Caco-2 (cell line): ENCODE results near the gene SEMA6B. TPM values are rescaled to one million over a fixed set of nuclear protein-coding genes. Genes with fewer than 3 reads are reported as not detected.

Source experiments
- BruUV-seq: library from RNA; stranded (reverse); fragments of 400-500 nt; replicated peaks from 2 replicates; lab custom pipeline; 2021; lab: Mats Ljungman, UMichigan
- CTCF ChIA-PET: fragments of 300-600 bp; sonication (Branson Sonifier 250); formaldehyde crosslinking; loops from one replicate; lab custom pipeline; 2022; ENCODE audit warnings: antibody characterized with exemption; lab: Charles Lee
- POLR2A ChIA-PET: fragments of 300-600 bp; sonication (Branson Sonifier 250); formaldehyde crosslinking; loops from one replicate; lab custom pipeline; 2022; ENCODE audit warnings: antibody characterized with exemption; lab: Charles Lee
- DNase-seq, 2 experiments: peaks; one replicate each; pipeline versions ENCODE4 v3.0.0 to v3.0.0-alpha.2; 2020 to 2022
- H3K27me3 ChIP-seq: replicated peaks from 2 replicates; pipeline ENCODE4 v1.6.0; 2011; ENCODE audit warnings: low read length; ENCODE audit not compliant: control insufficient read depth, insufficient read depth
- H3K36me3 ChIP-seq: 2 replicates; pipeline ENCODE4 v1.5.1; 2011; ENCODE audit warnings: low read length; ENCODE audit not compliant: control insufficient read depth, insufficient read depth
- H3K4me1 ChIP-seq: fragments of 250-450 bp; sonication (Bioruptor Pico); 2 replicates; pipeline ENCODE4 v1.5.1; 2020; ENCODE audit warnings: mild to moderate bottlenecking
- H3K4me3 ChIP-seq: 2 replicates; pipeline ENCODE4 v1.5.1; 2011; ENCODE audit warnings: low read depth, mild to moderate bottlenecking, control low read depth, low read length
- H3K9me3 ChIP-seq: fragments of 250-450 bp; sonication (Bioruptor Pico); 2 replicates; pipeline ENCODE4 v1.5.1; 2020; ENCODE audit warnings: mild to moderate bottlenecking, moderate library complexity
- H3K27ac Mint-ChIP-seq: one replicate; pipeline ENCODE4 v1.8.0; 2022; ENCODE audit warnings: mixed read lengths; ENCODE audit not compliant: unreplicated experiment
- H3K27me3 Mint-ChIP-seq: one replicate; pipeline ENCODE4 v1.8.0; 2022; ENCODE audit warnings: mixed read lengths; ENCODE audit not compliant: insufficient read depth, unreplicated experiment
- H3K36me3 Mint-ChIP-seq: one replicate; pipeline ENCODE4 v1.8.0; 2022; ENCODE audit warnings: mild to moderate bottlenecking, mixed read lengths; ENCODE audit not compliant: insufficient read depth, unreplicated experiment
- H3K4me1 Mint-ChIP-seq: one replicate; pipeline ENCODE4 v1.8.0; 2022; ENCODE audit warnings: low read depth, mixed read lengths; ENCODE audit not compliant: unreplicated experiment
- H3K4me3 Mint-ChIP-seq: one replicate; pipeline ENCODE4 v1.8.0; 2022; ENCODE audit warnings: mild to moderate bottlenecking, moderate library complexity, mixed read lengths; ENCODE audit not compliant: unreplicated experiment
- H3K9me3 Mint-ChIP-seq: one replicate; pipeline ENCODE4 v1.8.0; 2022; ENCODE audit warnings: mixed read lengths; ENCODE audit not compliant: unreplicated experiment
- CTCF ChIP-seq, 2 experiments: fragments of 200-600 bp in 1 of 2; IDR thresholded peaks; 1 replicate in 1 of 2; 2 replicates in 1 of 2; pipeline versions ENCODE4 v1.5.1 to v1.8.0; 2011 to 2022; ENCODE audit warnings: antibody characterized with exemption in 1 of 2, control low read depth in 1 of 2, inconsistent platforms in 1 of 2, low read depth in 1 of 2, low read length in 1 of 2, mild to moderate bottlenecking in 1 of 2, moderate library complexity in 1 of 2; ENCODE audit not compliant: insufficient read depth in 1 of 2, severe bottlenecking in 1 of 2, unreplicated experiment in 1 of 2
- intact Hi-C: fragments of 100-400 bp; cut with micrococcal nuclease; formaldehyde crosslinking; loops from one replicate; pipeline ENCODE4 v1.10.0; 2022; ENCODE audit not compliant: unreplicated experiment
- total RNA-seq: library from RNA; stranded (reverse); gene quantifications from 2 replicates; pipeline ENCODE4 v1.2.3, GENCODE V29; 2022

SEMA6B gene
- total RNA-seq, 1 experiment from 2014 or later = 0.39 TPM

DNA sequence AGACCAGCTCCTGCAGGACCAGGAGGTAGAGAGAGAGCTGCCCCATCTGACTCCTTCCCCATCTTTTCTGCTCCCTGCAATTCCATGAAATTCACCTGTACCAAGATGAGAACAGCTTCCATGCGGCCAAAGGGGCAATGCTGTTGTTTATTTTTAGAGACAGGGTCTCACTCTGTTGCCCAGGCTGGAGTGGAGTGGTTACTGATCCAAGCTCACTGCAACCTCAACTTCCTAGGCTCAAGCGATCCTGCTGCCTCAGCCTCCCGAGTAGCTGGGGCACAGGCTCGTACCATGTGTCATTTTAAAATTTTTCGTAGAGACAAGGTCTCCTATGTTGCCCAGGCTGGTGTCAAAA lies 37.6 kb downstream of the SEMA6B start:
- H3K9me3 Mint-ChIP-seq = no peaks in the 10 kb centered on the region
- DNase-seq = no peak
- Histone ChIP-seq H3K4me3 (no peak overlapping the region), H3K27me3 (no peaks in the 10 kb centered on the region), H3K4me1 (peaks cover 16% of the 10 kb centered on the region), H3K36me3 (no peaks in the 10 kb centered on the region), H3K9me3 (no peaks in the 10 kb centered on the region)
- no peaks in the 10 kb centered on the region for H3K36me3 Mint-ChIP-seq
- no peaks in the 10 kb centered on the region for H3K27me3 Mint-ChIP-seq
- ChIA-PET POLR2A (interaction anchor here (0.8 kb wide), 1 partner anchor 51 kb away, joined by 4 read pairs; no protein-coding TSS in a partner anchor), CTCF (no interaction called here)
- no peak overlapping the region for H3K27ac Mint-ChIP-seq
- H3K4me1 Mint-ChIP-seq = peaks cover 14% of the 10 kb centered on the region
- intact Hi-C loops = no loop called here
- TF ChIP-seq CTCF (IDR thresholded peaks at IDR 0.05; ENCODE audit: insufficient read depth in 1 of 2, low read depth in 1 of 2, low read length in 1 of 2, severe bottlenecking in 1 of 2, unreplicated experiment in 1 of 2) = no peak
- no peak overlapping the region for H3K4me3 Mint-ChIP-seq
- no TSS peak for BruUV-seq

GRCh38 chr19:4521170-4521887 lies 38.2 kb downstream of the SEMA6B start:
- H3K4me3 Mint-ChIP-seq = peak overlapping the region; percentile 15
- POLR2A ChIA-PET = interaction anchor here (0.8 kb wide), 1 partner anchor 50 kb away, joined by 4 read pairs; no protein-coding TSS in a partner anchor
- CTCF ChIA-PET = no interaction called here
- no peak overlapping the region for H3K4me3 ChIP-seq
- H3K27me3 ChIP-seq = no peaks in the 10 kb centered on the region
- H3K27ac Mint-ChIP-seq = no peak overlapping the region
- TF ChIP-seq CTCF (IDR thresholded peaks at IDR 0.05; ENCODE audit: insufficient read depth in 1 of 2, low read depth in 1 of 2, low read length in 1 of 2, severe bottlenecking in 1 of 2, unreplicated experiment in 1 of 2) = no peak
- DNase-seq = peak; percentile 34 to 73
- intact Hi-C loops = no loop called here
- H3K4me1 ChIP-seq = peaks cover 16% of the 10 kb centered on the region
- peaks cover 14% of the 10 kb centered on the region for H3K4me1 Mint-ChIP-seq
- no peaks in the 10 kb centered on the region for H3K9me3 ChIP-seq
- H3K36me3 ChIP-seq = no peaks in the 10 kb centered on the region
- no TSS peak for BruUV-seq
- no peaks in the 10 kb centered on the region for H3K9me3 Mint-ChIP-seq
- no peaks in the 10 kb centered on the region for H3K27me3 Mint-ChIP-seq
- no peaks in the 10 kb centered on the region for H3K36me3 Mint-ChIP-seq

DNA sequence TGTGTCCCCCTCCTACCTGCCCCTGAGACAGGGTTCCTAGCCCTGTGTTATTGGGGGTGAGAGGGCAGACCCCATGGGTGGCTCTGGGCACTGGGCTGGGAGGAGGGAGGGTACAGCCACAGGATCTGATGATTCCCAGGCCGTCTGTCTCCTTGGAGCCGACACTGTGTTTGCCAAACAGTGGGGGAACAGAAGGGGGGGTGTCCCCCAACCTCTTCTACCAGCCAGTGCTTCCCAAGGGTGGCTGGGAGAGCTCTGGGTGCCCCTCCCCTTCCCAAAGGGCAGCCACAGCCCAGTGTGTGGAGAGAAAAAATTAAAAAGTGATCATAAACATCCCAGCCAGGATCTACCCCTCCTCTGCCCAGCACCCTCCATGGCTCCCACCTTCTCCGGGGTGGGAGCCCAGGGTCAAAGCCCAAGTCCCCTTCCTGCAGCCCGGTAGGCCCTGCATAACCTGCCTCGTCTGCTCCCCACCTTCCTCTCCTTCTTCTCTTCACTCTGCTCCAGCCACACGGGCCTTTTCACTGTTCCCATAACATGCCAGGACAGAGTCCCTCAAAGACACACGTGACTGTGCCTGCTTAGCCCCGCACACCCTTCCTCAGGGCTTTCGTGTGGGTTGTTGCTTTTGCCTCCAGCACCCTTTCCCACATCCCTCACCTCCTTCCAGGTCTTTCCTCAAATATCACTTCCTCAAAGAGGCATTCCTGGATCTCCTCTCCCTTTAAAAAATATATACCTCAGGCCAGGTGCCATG lies 39.8 kb downstream of the SEMA6B start:
- intact Hi-C loops = no loop called here
- no peak for TF ChIP-seq CTCF (IDR thresholded peaks at IDR 0.05; ENCODE audit: insufficient read depth in 1 of 2, low read depth in 1 of 2, low read length in 1 of 2, severe bottlenecking in 1 of 2, unreplicated experiment in 1 of 2)
- no peaks in the 10 kb centered on the region for H3K9me3 ChIP-seq
- no peaks in the 10 kb centered on the region for H3K27me3 ChIP-seq
- Mint-ChIP-seq H3K4me3 (no peak overlapping the region), H3K4me1 (peaks cover 14% of the 10 kb centered on the region), H3K27me3 (no peaks in the 10 kb centered on the region), H3K36me3 (no peaks in the 10 kb centered on the region), H3K9me3 (no peaks in the 10 kb centered on the region), H3K27ac (no peak overlapping the region)
- BruUV-seq = no TSS peak
- CTCF ChIA-PET = no interaction called here
- no peak for DNase-seq
- POLR2A ChIA-PET = no interaction called here
- no peak overlapping the region for H3K4me3 ChIP-seq
- no peaks in the 10 kb centered on the region for H3K36me3 ChIP-seq
- H3K4me1 ChIP-seq = peaks cover 16% of the 10 kb centered on the region
